ENCODE data around the gene TMEM74B. TPM values are rescaled to one million over a fixed set of nuclear protein-coding genes. Genes with fewer than 3 reads are reported as not detected.
"Not testable (repeated sequence)": the region's sequence is repeated elsewhere in the genome, so short reads cannot be mapped to it uniquely, and the experiment has no call there.

TMEM74B gene
- 1.2 TPM in 1 of 2 replicates, not detected in the other for total RNA-seq

DNA sequence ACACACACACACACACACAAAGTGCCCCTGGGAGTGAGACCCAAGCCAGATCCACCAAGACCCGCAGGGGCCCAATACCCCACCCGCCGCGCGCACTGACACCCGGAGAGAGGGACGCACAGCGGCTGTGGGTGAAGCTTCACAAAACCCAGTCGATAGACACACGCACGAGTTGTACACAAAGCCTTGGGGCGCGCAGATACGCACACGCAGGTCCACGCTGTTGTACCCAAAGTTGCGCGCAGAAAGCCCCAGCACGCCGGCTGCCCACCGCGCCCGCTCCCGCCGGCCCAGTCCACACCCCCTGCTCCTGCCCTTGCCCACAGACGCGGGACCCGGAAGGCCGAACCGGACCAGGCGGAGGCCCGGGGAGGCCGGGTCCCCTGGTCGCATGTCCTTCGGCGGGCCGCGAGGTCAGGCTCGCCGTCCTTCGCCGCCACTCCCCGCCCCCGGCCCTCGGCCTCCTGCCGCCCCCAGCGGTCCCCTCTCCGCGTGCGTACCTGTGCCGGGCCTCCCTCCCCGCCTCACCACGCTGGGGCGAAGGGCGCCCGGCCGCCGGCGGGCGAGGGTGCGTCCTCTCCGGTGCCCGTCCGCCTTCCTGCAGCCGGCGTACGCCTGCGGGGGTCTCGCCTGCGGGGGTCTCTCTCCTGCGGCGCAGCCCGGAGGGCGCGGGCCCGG, at the start of gene TMEM74B:
Gene TMEM74B, minus strand, starts transcription at position 344 of the 678 bp plus-strand sequence. CDS start 1,180 bp downstream, outside the sequence.
- peak within 1 kb of the TSS; percentile 40 for H3K4me3 ChIP-seq (ENCODE audit: low read depth, low read length)
- no peak for DNase-seq (ENCODE audit: low read depth)
- TF ChIP-seq CTCF (conservative IDR thresholded peaks at IDR 0.05; ENCODE audit: low read depth, low read length), result no peak

DNA sequence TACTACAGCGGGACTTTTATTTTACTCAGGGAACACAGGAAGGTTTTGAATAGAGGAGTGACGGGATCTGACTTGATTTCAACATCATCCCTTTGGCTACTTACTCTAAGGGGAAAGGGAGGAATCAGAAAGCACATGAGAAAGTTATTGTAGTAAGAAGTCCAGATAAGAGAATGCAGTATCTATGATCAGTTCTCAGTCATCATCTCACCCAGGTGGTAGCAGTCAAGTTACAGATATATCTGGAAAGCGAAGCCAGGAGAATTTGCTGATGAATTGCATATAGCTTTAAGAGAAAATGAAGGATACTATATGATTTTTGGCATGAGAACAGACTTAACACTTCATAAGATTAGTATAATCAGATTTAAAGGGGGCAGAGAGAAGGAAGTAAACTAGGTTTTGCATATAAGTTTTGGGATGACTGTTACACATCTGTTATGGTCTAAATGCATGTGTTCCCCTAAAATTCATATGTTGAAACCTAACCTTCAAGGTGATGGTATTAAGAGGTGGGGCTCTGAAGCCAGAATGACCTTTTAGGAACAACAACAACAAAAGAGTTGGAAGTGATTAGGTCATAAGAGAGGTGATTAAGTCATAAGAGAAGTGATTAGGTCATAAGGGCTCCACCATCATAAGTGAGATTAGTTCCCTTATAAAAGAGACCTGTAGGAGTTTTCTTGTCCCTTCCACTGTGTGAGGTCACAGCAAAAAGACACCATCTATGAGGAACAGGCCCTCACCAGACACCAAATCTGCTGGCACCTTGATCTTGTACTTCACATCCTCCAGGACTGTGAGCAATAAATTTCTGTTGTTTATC, 47.7 kb upstream of the TMEM74B start:
- DNase-seq (ENCODE audit: low read depth), result no peak
- no peak for TF ChIP-seq CTCF (conservative IDR thresholded peaks at IDR 0.05; ENCODE audit: low read depth, low read length)
- H3K4me3 ChIP-seq (ENCODE audit: low read depth, low read length), result no peak overlapping the region

DNA sequence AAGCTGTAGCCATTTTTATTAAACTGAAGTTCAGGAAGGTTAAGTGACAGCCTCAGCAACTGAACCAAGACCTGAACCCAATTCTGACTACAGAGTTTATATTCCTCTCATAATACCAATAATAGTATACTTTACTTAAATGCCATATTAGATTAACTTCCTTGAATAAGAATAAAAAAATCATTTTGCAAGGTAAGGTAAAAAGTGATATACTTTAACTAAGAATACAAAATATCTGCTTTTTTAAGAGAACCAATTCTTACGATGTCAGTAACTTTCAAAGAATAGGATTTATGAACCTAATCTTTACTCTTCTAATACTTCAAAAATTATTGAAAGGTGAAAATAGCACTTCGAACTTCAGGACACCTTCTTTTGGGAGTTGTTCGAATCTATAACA, 44.8 kb upstream of the TMEM74B start:
- H3K4me3 ChIP-seq (ENCODE audit: low read depth, low read length), result no peak overlapping the region
- no peak for TF ChIP-seq CTCF (conservative IDR thresholded peaks at IDR 0.05; ENCODE audit: low read depth, low read length)
- DNase-seq (ENCODE audit: low read depth), result no peak

DNA sequence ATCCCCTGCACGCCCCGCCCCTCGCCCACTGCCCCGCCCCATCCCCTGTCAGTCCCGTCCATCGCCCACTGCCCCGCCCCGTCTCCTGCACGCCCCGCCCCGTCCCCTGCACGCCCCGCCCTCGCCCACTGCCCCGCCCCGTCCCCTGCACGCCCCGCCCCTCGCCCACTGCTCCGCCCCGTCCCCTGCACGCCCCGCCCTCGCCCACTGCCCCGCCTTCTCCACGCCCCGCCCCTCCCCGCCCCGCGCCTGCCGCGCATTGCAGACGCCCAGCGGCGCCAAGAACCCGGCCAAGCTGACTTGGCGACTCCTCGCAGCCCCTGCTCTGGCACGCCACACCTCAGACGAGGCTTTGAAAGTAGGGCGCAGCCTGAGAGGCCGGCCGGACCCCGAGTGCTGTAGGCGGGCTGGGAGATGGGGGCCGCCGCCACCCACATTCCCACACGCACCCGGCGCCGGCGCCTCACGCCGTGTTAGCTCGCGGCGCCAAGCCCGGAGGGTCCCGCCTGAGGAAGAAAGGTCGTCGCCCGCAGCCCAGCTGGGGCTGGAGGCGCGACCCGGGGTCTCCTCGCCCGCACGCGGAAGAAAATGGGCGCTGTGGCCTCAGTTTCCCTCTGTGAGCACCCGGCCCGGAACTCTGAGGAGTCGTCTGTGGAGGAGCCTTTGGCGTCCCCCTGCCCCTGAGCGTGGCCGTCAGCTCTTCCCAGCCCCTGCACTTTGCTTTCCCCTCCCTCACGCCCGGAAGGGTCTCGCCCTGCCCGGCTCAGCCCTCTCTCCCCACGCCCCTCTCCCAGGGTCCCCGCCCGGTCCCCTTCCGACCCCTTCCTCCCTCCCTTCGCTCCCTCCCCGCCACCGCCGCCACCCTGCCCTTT, 41.2 kb upstream of the TMEM74B start, which contains the start of gene RAD21L1:
Gene RAD21L1, plus strand, starts transcription at position 262 of the 872 bp plus-strand sequence. CDS start 2,410 bp downstream, outside the sequence.
- no peak for DNase-seq (ENCODE audit: low read depth)
- TF ChIP-seq CTCF (conservative IDR thresholded peaks at IDR 0.05; ENCODE audit: low read depth, low read length), result no peak
- H3K4me3 ChIP-seq (ENCODE audit: low read depth, low read length), result peak within 1 kb of the TSS; percentile 65

- H3K4me3 ChIP-seq (ENCODE audit: low read depth, low read length), result peak overlapping the region; percentile 51
- TF ChIP-seq CTCF (conservative IDR thresholded peaks at IDR 0.05; ENCODE audit: low read depth, low read length), result no peak
- DNase-seq (ENCODE audit: low read depth), result no peak
Observed at GRCh38 chr20:1225263-1225782, 40.5 kb upstream of the TMEM74B start.

GRCh38 chr20:1224205-1224890, 39.6 kb upstream of the TMEM74B start:
- no peak overlapping the region for H3K4me3 ChIP-seq (ENCODE audit: low read depth, low read length)
- no peak for DNase-seq (ENCODE audit: low read depth)
- no peak for TF ChIP-seq CTCF (conservative IDR thresholded peaks at IDR 0.05; ENCODE audit: low read depth, low read length)

- H3K4me3 ChIP-seq (ENCODE audit: low read depth, low read length); DNase-seq (ENCODE audit: low read depth): not testable (repeated sequence)
Observed at GRCh38 chr20:1222750-1223149, 38.0 kb upstream of the TMEM74B start.

GRCh38 chr20:1216527-1217427, 32.0 kb upstream of the TMEM74B start:
- not testable (repeated sequence) for DNase-seq (ENCODE audit: low read depth); H3K4me3 ChIP-seq (ENCODE audit: low read depth, low read length)
